GM23248 (cell line): ENCODE results near the gene MAGI3. TPM values are rescaled to one million over a fixed set of nuclear protein-coding genes. Genes with fewer than 3 reads are reported as not detected.

Experiments used
- DNase-seq: peaks from one replicate; pipeline ENCODE4 v3.0.0-alpha.2; 2015
- H2AFZ ChIP-seq: fragments of 200-600 bp; sonication (generic); 2 replicates; pipeline ENCODE4 v1.6.1; 2016; ENCODE audit warnings: antibody characterized with exemption
- H3F3A ChIP-seq: fragments of 200-600 bp; sonication (generic); 2 replicates; pipeline ENCODE4 v1.6.1; 2016; ENCODE audit warnings: mild to moderate bottlenecking, antibody characterized with exemption, mixed run types; ENCODE audit not compliant: insufficient read depth
- H3K27ac ChIP-seq: fragments of 200-600 bp; sonication (generic); 2 replicates; pipeline ENCODE4 v1.5.1; 2016; ENCODE audit warnings: mild to moderate bottlenecking
- H3K27me3 ChIP-seq: fragments of 200-600 bp; sonication (generic); replicated peaks from 2 replicates; pipeline ENCODE4 v1.6.1; 2016; ENCODE audit warnings: mild to moderate bottlenecking; ENCODE audit not compliant: insufficient read depth
- H3K36me3 ChIP-seq: fragments of 200-600 bp; sonication (generic); 2 replicates; pipeline ENCODE4 v1.6.1; 2016; ENCODE audit warnings: low read depth, mild to moderate bottlenecking
- H3K4me1 ChIP-seq: fragments of 200-600 bp; sonication (generic); 2 replicates; pipeline ENCODE4 v1.6.1; 2016; ENCODE audit warnings: mild to moderate bottlenecking; ENCODE audit not compliant: insufficient read depth
- H3K4me2 ChIP-seq: fragments of 200-600 bp; sonication (generic); one replicate; pipeline ENCODE4 v1.6.1; 2016; ENCODE audit warnings: mild to moderate bottlenecking; ENCODE audit not compliant: unreplicated experiment
- H3K4me3 ChIP-seq: fragments of 200-600 bp; sonication (generic); 2 replicates; pipeline ENCODE4 v1.5.1; 2016; ENCODE audit warnings: mild to moderate bottlenecking
- H3K79me2 ChIP-seq: fragments of 200-600 bp; sonication (generic); 2 replicates; pipeline ENCODE4 v1.6.1; 2016; ENCODE audit warnings: mild to moderate bottlenecking; ENCODE audit not compliant: insufficient read depth
- H3K9ac ChIP-seq: fragments of 200-600 bp; sonication (generic); 2 replicates; pipeline ENCODE4 v1.6.1; 2016; ENCODE audit warnings: mild to moderate bottlenecking
- H3K9me2 ChIP-seq: fragments of 200-600 bp; sonication (generic); 2 replicates; pipeline ENCODE4 v1.6.1; 2016; ENCODE audit warnings: mixed run types, mild to moderate bottlenecking, moderate library complexity; ENCODE audit not compliant: insufficient read depth
- H3K9me3 ChIP-seq: fragments of 200-600 bp; sonication (generic); one replicate; pipeline ENCODE4 v1.6.1; 2017; ENCODE audit warnings: low read depth
- H4K20me1 ChIP-seq: fragments of 200-600 bp; sonication (generic); 2 replicates; pipeline ENCODE4 v1.6.0; 2016; ENCODE audit not compliant: insufficient read depth
- EZH2 ChIP-seq: fragments of 200-600 bp; sonication (generic); IDR thresholded peaks from 2 replicates; pipeline ENCODE4 v1.6.1; 2018; ENCODE audit warnings: antibody characterized with exemption, mild to moderate bottlenecking; ENCODE audit not compliant: insufficient read depth, poor library complexity, severe bottlenecking
- EZH2phosphoT487 ChIP-seq: fragments of 200-600 bp; sonication (generic); IDR thresholded peaks from 2 replicates; pipeline ENCODE4 v1.6.1; 2018; ENCODE audit warnings: antibody characterized with exemption, moderate library complexity, mild to moderate bottlenecking, low read depth; ENCODE audit not compliant: insufficient read depth
- WGBS, 2 experiments: methylation state at CpG; one replicate each; pipeline ENCODE4 v1.1.6; 2015 to 2017; ENCODE audit warnings: low lambda C conversion rate in 2 of 2, low coverage in 1 of 2; ENCODE audit errors: missing lambda C conversion rate in 2 of 2; 5-methylcytosine and 5-hydroxymethylcytosine counted together
- in situ Hi-C: fragments of 300-500 bp; cut with MboI; formaldehyde crosslinking; loops from 2 replicates; pipeline ENCODE4 v1.15.0; 2020
- polyA plus RNA-seq: library from polyadenylated mRNA; unstranded; fragments of >200 nt; fragmentation: Nextera tagmentation; extraction: Ambion mirVana; gene quantifications from 2 replicates; pipeline ENCODE4 v1.2.1, GENCODE V29; 2016
- total RNA-seq: library from RNA; depleted of rRNA; stranded (reverse); fragments of >200 nt; shearing (Covaris generic); gene quantifications from 2 replicates; pipeline ENCODE4 v1.2.3, GENCODE V29; 2014

Gene MAGI3
- total and polyA plus RNA-seq, 2 experiments from 2014 or later = 1.9 to 7.2 TPM

- H2AFZ ChIP-seq = no peak overlapping the region
- H3K9me2 ChIP-seq = no peaks in the 10 kb centered on the region; the same call in 1 of the 2 replicates
- no peaks in the 10 kb centered on the region for H3K9me3 ChIP-seq
- H3K4me2 ChIP-seq = no peak overlapping the region
- H3K79me2 ChIP-seq = no peaks in the 10 kb centered on the region; the same call in 1 of the 2 replicates
- no peak overlapping the region for H3K4me3 ChIP-seq
- H3K27ac ChIP-seq = no peak overlapping the region
- in situ Hi-C loops = no loop called here
- no peak overlapping the region for H3K9ac ChIP-seq
- H3F3A ChIP-seq = no peaks in the 10 kb centered on the region
- no peaks in the 10 kb centered on the region; the same call in 1 of the 2 replicates for H4K20me1 ChIP-seq
- no peaks in the 10 kb centered on the region for H3K4me1 ChIP-seq
- WGBS, 2 experiments = 92 to 96% methylated on average over 2 of the region's 2 CpGs
- H3K36me3 ChIP-seq = no peaks in the 10 kb centered on the region
- TF ChIP-seq EZH2 (no peak), EZH2phosphoT487 (no peak)
- DNase-seq = no peak
- no peaks in the 10 kb centered on the region for H3K27me3 ChIP-seq
Measured at GRCh38 chr1:113579256-113580018, 189.1 kb downstream of the MAGI3 start.

- TF ChIP-seq EZH2phosphoT487 (no peak), EZH2 (no peak)
- WGBS, 2 experiments = 92 to 98% methylated on average over 1 of the region's 1 CpG
- Histone ChIP-seq H3K9ac (no peak overlapping the region), H3K4me3 (no peak overlapping the region), H2AFZ (no peak overlapping the region), H3F3A (no peaks in the 10 kb centered on the region), H3K9me2 (no peaks in the 10 kb centered on the region; the same call in 1 of the 2 replicates), H3K27me3 (no peaks in the 10 kb centered on the region), H3K79me2 (no peaks in the 10 kb centered on the region), H3K4me2 (no peak overlapping the region), H4K20me1 (no peaks in the 10 kb centered on the region; the same call in 1 of the 2 replicates), H3K36me3 (no peaks in the 10 kb centered on the region), H3K27ac (no peak overlapping the region), H3K9me3 (no peaks in the 10 kb centered on the region), H3K4me1 (no peaks in the 10 kb centered on the region)
- no peak for DNase-seq
- in situ Hi-C loops = no loop called here
Measured at GRCh38 chr1:113581323-113581722, 191.0 kb downstream of the MAGI3 start.

GRCh38 chr1:113582084-113582483, 191.8 kb downstream of the MAGI3 start:
- no peaks in the 10 kb centered on the region for H3K4me1 ChIP-seq
- H4K20me1 ChIP-seq = no peaks in the 10 kb centered on the region
- H3K4me3 ChIP-seq = no peak overlapping the region
- no peaks in the 10 kb centered on the region for H3K36me3 ChIP-seq
- no peak overlapping the region for H3K9ac ChIP-seq
- TF ChIP-seq EZH2phosphoT487 (no peak), EZH2 (no peak)
- no peaks in the 10 kb centered on the region for H3K9me3 ChIP-seq
- H2AFZ ChIP-seq = no peak overlapping the region
- WGBS, 2 experiments = 45 to 63% methylated on average over 1 of the region's 1 CpG
- no peaks in the 10 kb centered on the region for H3K27me3 ChIP-seq
- DNase-seq = no peak
- in situ Hi-C loops = no loop called here
- H3F3A ChIP-seq = no peaks in the 10 kb centered on the region
- H3K27ac ChIP-seq = no peak overlapping the region
- H3K9me2 ChIP-seq = no peaks in the 10 kb centered on the region; the same call in 1 of the 2 replicates
- H3K79me2 ChIP-seq = no peaks in the 10 kb centered on the region
- no peak overlapping the region for H3K4me2 ChIP-seq

GRCh38 chr1:113587475-113587874, 197.2 kb downstream of the MAGI3 start:
- Histone ChIP-seq H3K27ac (no peak overlapping the region), H3K27me3 (no peaks in the 10 kb centered on the region), H3K79me2 (no peaks in the 10 kb centered on the region), H3K4me2 (no peak overlapping the region), H4K20me1 (no peaks in the 10 kb centered on the region), H3K4me3 (no peak overlapping the region), H3K36me3 (no peaks in the 10 kb centered on the region), H3K9me2 (no peaks in the 10 kb centered on the region), H3K9me3 (no peaks in the 10 kb centered on the region), H2AFZ (no peak overlapping the region), H3K4me1 (no peaks in the 10 kb centered on the region), H3K9ac (no peak overlapping the region), H3F3A (no peaks in the 10 kb centered on the region)
- in situ Hi-C loops = no loop called here
- whole genome bisulfite sequencing, 2 experiments = 78 to 79% methylated on average over 5 of the region's 5 CpGs
- DNase-seq = no peak
- no peak for TF ChIP-seq EZH2
- TF ChIP-seq EZH2phosphoT487 = no peak
